ENCODE measurements around the gene PPOX.
A peak's percentile ranks its signal among the peaks of the same experiment; 100 is the strongest.

Gene PPOX

GRCh38 chr1:161153176-161153575 is 13.1 kb upstream of the PPOX start:
- DNase-seq (ENCODE audit: low spot score): no peak
- in situ Hi-C loops (cut with MboI; ENCODE audit: low pct_unique_long_range_greater_than_20kb, low sequenced_read_pairs, unreplicated experiment): no loop called here
- TF ChIP-seq CTCF (IDR thresholded peaks at IDR 0.05; ENCODE audit: extremely low read depth, insufficient read depth, missing control alignments): no peak

- TF ChIP-seq CTCF (IDR thresholded peaks at IDR 0.05; ENCODE audit: extremely low read depth, insufficient read depth, missing control alignments): no peak
- in situ Hi-C loops (cut with MboI; ENCODE audit: low pct_unique_long_range_greater_than_20kb, low sequenced_read_pairs, unreplicated experiment): no loop called here
Observed at GRCh38 chr1:161153682-161154337, 12.4 kb upstream of the PPOX start, which contains the start of gene UFC1. UFC1 (plus strand) TSS chr1:161153978; CDS start chr1:161153998, 20 bp downstream.

GRCh38 chr1:161157867-161158266 is 8.4 kb upstream of the PPOX start:
- in situ Hi-C loops (cut with MboI; ENCODE audit: low pct_unique_long_range_greater_than_20kb, low sequenced_read_pairs, unreplicated experiment): no loop called here
- no peak for DNase-seq (ENCODE audit: low spot score)
- no peak for TF ChIP-seq CTCF (IDR thresholded peaks at IDR 0.05; ENCODE audit: extremely low read depth, insufficient read depth, missing control alignments)

More at GRCh38 chr1:161153682-161154337, 12.4 kb upstream of the PPOX start, which contains the start of gene UFC1:
- peak; percentile 90 for DNase-seq (ENCODE audit: low spot score)

- no peak for TF ChIP-seq CTCF (IDR thresholded peaks at IDR 0.05; ENCODE audit: extremely low read depth, insufficient read depth, missing control alignments)
- DNase-seq (ENCODE audit: low spot score): no peak
- in situ Hi-C loops (cut with MboI; ENCODE audit: low pct_unique_long_range_greater_than_20kb, low sequenced_read_pairs, unreplicated experiment): no loop called here
Observed at GRCh38 chr1:161158316-161159010, 7.8 kb upstream of the PPOX start.

GRCh38 chr1:161159087-161159912 is 6.9 kb upstream of the PPOX start, which contains the start of gene USP21:
USP21 (plus strand) TSS chr1:161159500; CDS start chr1:161160641, 1,141 bp downstream.
- no peak for TF ChIP-seq CTCF (IDR thresholded peaks at IDR 0.05; ENCODE audit: extremely low read depth, insufficient read depth, missing control alignments)
- in situ Hi-C loops (cut with MboI; ENCODE audit: low pct_unique_long_range_greater_than_20kb, low sequenced_read_pairs, unreplicated experiment): no loop called here
- peak; percentile 97 for DNase-seq (ENCODE audit: low spot score)

- in situ Hi-C loops (cut with MboI; ENCODE audit: low pct_unique_long_range_greater_than_20kb, low sequenced_read_pairs, unreplicated experiment): no loop called here
- no peak for TF ChIP-seq CTCF (IDR thresholded peaks at IDR 0.05; ENCODE audit: extremely low read depth, insufficient read depth, missing control alignments)
- no peak for DNase-seq (ENCODE audit: low spot score)
Observed at GRCh38 chr1:161159913-161160243, 6.3 kb upstream of the PPOX start.

Measured in GM13977 (cell line).